H9 (cell line): Measurements from ENCODE around the gene DGKD. TPM values are rescaled to one million over a fixed set of nuclear protein-coding genes. Genes with fewer than 3 reads are reported as not detected.

Source experiments
- DNase-seq: peaks from one replicate; pipeline ENCODE4 v3.0.0-alpha.2; 2017
- H2AFZ ChIP-seq: one replicate; pipeline ENCODE4 v1.6.1; 2013; ENCODE audit warnings: mild to moderate bottlenecking, low read length, control low read depth, moderate library complexity
- H2AK5ac ChIP-seq: 2 replicates; pipeline ENCODE4 v1.6.1; 2013; ENCODE audit warnings: low read length, control low read depth, mixed read lengths; ENCODE audit not compliant: insufficient read length
- H2BK120ac ChIP-seq: one replicate; pipeline ENCODE4 v1.6.1; 2013; ENCODE audit warnings: low read depth, mild to moderate bottlenecking, low read length, control low read depth, inconsistent platforms; ENCODE audit not compliant: poor library complexity, severe bottlenecking
- H2BK12ac ChIP-seq: 2 replicates; pipeline ENCODE4 v1.6.1; 2013; ENCODE audit warnings: low read length, control low read depth, mixed read lengths, low read depth; ENCODE audit not compliant: insufficient read length
- H2BK15ac ChIP-seq: 2 replicates; pipeline ENCODE4 v1.6.1; 2013; ENCODE audit warnings: low read depth, low read length, control low read depth
- H2BK20ac ChIP-seq: one replicate; pipeline ENCODE4 v1.6.1; 2013; ENCODE audit warnings: low read depth, mild to moderate bottlenecking, low read length, control low read depth, inconsistent platforms; ENCODE audit not compliant: poor library complexity, severe bottlenecking
- H2BK5ac ChIP-seq: 2 replicates; pipeline ENCODE4 v1.6.1; 2013; ENCODE audit warnings: low read length, control low read depth, mixed read lengths; ENCODE audit not compliant: insufficient read length
- H3K14ac ChIP-seq: 2 replicates; pipeline ENCODE4 v1.6.1; 2013; ENCODE audit warnings: low read length, control low read depth; ENCODE audit not compliant: insufficient read depth
- H3K18ac ChIP-seq: 2 replicates; pipeline ENCODE4 v1.6.1; 2013; ENCODE audit warnings: low read depth, mild to moderate bottlenecking, mixed read lengths, low read length, control low read depth; ENCODE audit not compliant: insufficient read length
- H3K23ac ChIP-seq: 2 replicates; pipeline ENCODE4 v1.6.1; 2013; ENCODE audit warnings: low read length, control low read depth, mixed read lengths, low read depth; ENCODE audit not compliant: insufficient read length
- H3K23me2 ChIP-seq: 2 replicates; pipeline ENCODE4 v1.6.1; 2013; ENCODE audit warnings: low read depth, mild to moderate bottlenecking, mixed read lengths, low read length, control low read depth; ENCODE audit not compliant: insufficient read length, poor library complexity, severe bottlenecking
- H3K27ac ChIP-seq: 2 replicates; pipeline ENCODE4 v1.5.1; 2013; ENCODE audit warnings: low read length, control low read depth, mixed read lengths, low read depth; ENCODE audit not compliant: insufficient read length
- H3K27me3 ChIP-seq: 2 replicates; pipeline ENCODE4 v1.6.1; 2013; ENCODE audit warnings: low read length, control low read depth, inconsistent platforms; ENCODE audit not compliant: insufficient read depth
- H3K4ac ChIP-seq: 2 replicates; pipeline ENCODE4 v1.6.1; 2013; ENCODE audit warnings: low read depth, mild to moderate bottlenecking, control low read depth, inconsistent platforms, low read length, moderate library complexity
- H3K4me1 ChIP-seq: 2 replicates; pipeline ENCODE4 v1.6.1; 2013; ENCODE audit warnings: low read length, control low read depth, inconsistent platforms; ENCODE audit not compliant: insufficient read depth
- H3K4me2 ChIP-seq: 2 replicates; pipeline ENCODE4 v1.6.1; 2013; ENCODE audit warnings: low read length, control low read depth, mixed read lengths; ENCODE audit not compliant: insufficient read length, insufficient read depth
- H3K56ac ChIP-seq: 2 replicates; pipeline ENCODE4 v1.6.1; 2013; ENCODE audit warnings: low read depth, mild to moderate bottlenecking, mixed read lengths, low read length, control low read depth; ENCODE audit not compliant: insufficient read length
- H3K79me1 ChIP-seq: 2 replicates; pipeline ENCODE4 v1.6.1; 2013; ENCODE audit warnings: low read depth, mild to moderate bottlenecking, moderate library complexity, low read length, control low read depth, inconsistent platforms; ENCODE audit not compliant: insufficient read depth, poor library complexity, severe bottlenecking
- H3K79me2 ChIP-seq: 2 replicates; pipeline ENCODE4 v1.6.1; 2013; ENCODE audit warnings: low read length, control low read depth, inconsistent platforms; ENCODE audit not compliant: insufficient read depth
- H3K9ac ChIP-seq: 2 replicates; pipeline ENCODE4 v1.6.1; 2013; ENCODE audit warnings: low read length, control low read depth, mixed read lengths; ENCODE audit not compliant: insufficient read length; ENCODE audit errors: extremely low read depth
- H3K9me3 ChIP-seq: one replicate; pipeline ENCODE4 v1.6.1; 2013; ENCODE audit warnings: low read depth, low read length, inconsistent platforms; ENCODE audit not compliant: control insufficient read depth
- H3T11ph ChIP-seq: one replicate; pipeline ENCODE4 v1.6.1; 2013; ENCODE audit warnings: mild to moderate bottlenecking, low read length, control low read depth, inconsistent platforms
- H4K20me1 ChIP-seq: one replicate; pipeline ENCODE4 v1.6.1; 2013; ENCODE audit not compliant: control insufficient read depth, insufficient read length, insufficient read depth
- H4K5ac ChIP-seq: 2 replicates; pipeline ENCODE4 v1.6.1; 2013; ENCODE audit warnings: low read depth, mild to moderate bottlenecking, mixed read lengths, low read length, control low read depth; ENCODE audit not compliant: insufficient read length
- H4K8ac ChIP-seq: replicated peaks from 2 replicates; pipeline ENCODE4 v1.6.1; 2013; ENCODE audit warnings: low read length, control low read depth, mixed read lengths, low read depth; ENCODE audit not compliant: insufficient read length
- H4K91ac ChIP-seq: 2 replicates; pipeline ENCODE4 v1.6.1; 2013; ENCODE audit warnings: low read depth, mild to moderate bottlenecking, moderate library complexity, mixed read lengths, low read length, control low read depth; ENCODE audit not compliant: insufficient read length
- H3K27ac Mint-ChIP-seq, 3 experiments: 2 replicates in 2 of 3; 3 replicates in 1 of 3; pipeline ENCODE4 v1.8.0; 2020 to 2021; ENCODE audit warnings: mixed read lengths in 3 of 3, mild to moderate bottlenecking in 1 of 3, moderate library complexity in 1 of 3
- H3K27me3 Mint-ChIP-seq: 2 replicates; pipeline ENCODE4 v1.8.0; 2021; ENCODE audit warnings: low read depth, mild to moderate bottlenecking, moderate library complexity, mixed read lengths
- H3K36me3 Mint-ChIP-seq, 3 experiments: 2 replicates in 2 of 3; 3 replicates in 1 of 3; pipeline ENCODE4 v1.8.0; 2020 to 2021; ENCODE audit warnings: low read depth in 3 of 3, mixed read lengths in 3 of 3; ENCODE audit not compliant: insufficient read depth in 1 of 3
- H3K4me1 Mint-ChIP-seq, 2 experiments: 2 replicates each; pipeline ENCODE4 v1.8.0; 2020; ENCODE audit warnings: mixed read lengths in 2 of 2
- H3K4me3 Mint-ChIP-seq, 2 experiments: 2 replicates in 1 of 2; 3 replicates in 1 of 2; pipeline ENCODE4 v1.8.0; 2020 to 2021; ENCODE audit warnings: mild to moderate bottlenecking in 2 of 2, mixed read lengths in 2 of 2, moderate library complexity in 1 of 2
- H3K9me3 Mint-ChIP-seq, 2 experiments: 2 replicates in 1 of 2; 3 replicates in 1 of 2; pipeline ENCODE4 v1.8.0; 2020; ENCODE audit warnings: mild to moderate bottlenecking in 2 of 2, mixed read lengths in 2 of 2, moderate library complexity in 1 of 2
- WGBS: extraction: QIAGEN DNeasy Blood & Tissue Kit; methylation state at CpG from one replicate; pipeline ENCODE4 v1.1.7; 2013; ENCODE audit warnings: missing lambda C conversion rate, low lambda C conversion rate, mixed read lengths; ENCODE audit not compliant: insufficient read length; ENCODE audit errors: extremely low coverage; 5-methylcytosine and 5-hydroxymethylcytosine counted together
- total RNA-seq: library from RNA; stranded (reverse); gene quantifications from 2 replicates; pipeline ENCODE4 v1.2.1, GENCODE V29; 2021
- TF ChIP-seq, protein P1 (sequence below): fragments of 200-600 bp; sonication (generic); conservative IDR thresholded peaks from 3 replicates; pipeline ENCODE4 v1.8.0; 2021; ENCODE audit warnings: antibody characterized with exemption, mild to moderate bottlenecking

DGKD gene
- total RNA-seq, 1 experiment from 2014 or later: 20.7 TPM

GRCh38 chr2:233341296-233341695 lies 13.0 kb upstream of the DGKD start:
- H2BK5ac ChIP-seq: no peak overlapping the region
- no peaks in the 10 kb centered on the region for H3K4me1 ChIP-seq
- H3T11ph ChIP-seq: no peak overlapping the region
- H3K18ac ChIP-seq: no peak overlapping the region
- H3K79me1 ChIP-seq: no peaks in the 10 kb centered on the region
- no peaks in the 10 kb centered on the region for H4K20me1 ChIP-seq
- no peak overlapping the region for H2BK15ac ChIP-seq
- H2AK5ac ChIP-seq: no peak overlapping the region
- no peak overlapping the region for H3K23ac ChIP-seq
- H2BK12ac ChIP-seq: no peak overlapping the region
- 0 out of 4 replicates have a peak, but pooled peaks cover 3 to 4% of the 10 kb centered on the region in 2 experiments for H3K4me1 Mint-ChIP-seq
- H2BK120ac ChIP-seq: no peak overlapping the region
- H3K4me2 ChIP-seq: no peak overlapping the region
- H3K23me2 ChIP-seq: no peaks in the 10 kb centered on the region
- peaks cover 49% of the 10 kb centered on the region for H3K27me3 Mint-ChIP-seq
- H3K14ac ChIP-seq: no peak overlapping the region
- H3K9ac ChIP-seq: no peak overlapping the region
- no peak overlapping the region for H2BK20ac ChIP-seq
- H3K27me3 ChIP-seq: no peaks in the 10 kb centered on the region
- peaks cover 0 to 5% (median 0%) of the 10 kb centered on the region in 3 experiments; a peak in 1 of 7 replicates for H3K36me3 Mint-ChIP-seq
- H3K27ac ChIP-seq: no peak overlapping the region
- DNase-seq: no peak
- no peak overlapping the region for H3K56ac ChIP-seq
- WGBS: no CpG with 5 or more reads among the region's 3 CpGs
- no peak overlapping the region for H3K4ac ChIP-seq
- TF ChIP-seq, protein P1, sequence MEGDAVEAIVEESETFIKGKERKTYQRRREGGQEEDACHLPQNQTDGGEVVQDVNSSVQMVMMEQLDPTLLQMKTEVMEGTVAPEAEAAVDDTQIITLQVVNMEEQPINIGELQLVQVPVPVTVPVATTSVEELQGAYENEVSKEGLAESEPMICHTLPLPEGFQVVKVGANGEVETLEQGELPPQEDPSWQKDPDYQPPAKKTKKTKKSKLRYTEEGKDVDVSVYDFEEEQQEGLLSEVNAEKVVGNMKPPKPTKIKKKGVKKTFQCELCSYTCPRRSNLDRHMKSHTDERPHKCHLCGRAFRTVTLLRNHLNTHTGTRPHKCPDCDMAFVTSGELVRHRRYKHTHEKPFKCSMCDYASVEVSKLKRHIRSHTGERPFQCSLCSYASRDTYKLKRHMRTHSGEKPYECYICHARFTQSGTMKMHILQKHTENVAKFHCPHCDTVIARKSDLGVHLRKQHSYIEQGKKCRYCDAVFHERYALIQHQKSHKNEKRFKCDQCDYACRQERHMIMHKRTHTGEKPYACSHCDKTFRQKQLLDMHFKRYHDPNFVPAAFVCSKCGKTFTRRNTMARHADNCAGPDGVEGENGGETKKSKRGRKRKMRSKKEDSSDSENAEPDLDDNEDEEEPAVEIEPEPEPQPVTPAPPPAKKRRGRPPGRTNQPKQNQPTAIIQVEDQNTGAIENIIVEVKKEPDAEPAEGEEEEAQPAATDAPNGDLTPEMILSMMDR: no peak
- no peaks in the 10 kb centered on the region for H3K9me3 ChIP-seq
- H3K27ac Mint-ChIP-seq: no peak overlapping the region
- H4K5ac ChIP-seq: no peak overlapping the region
- no peak overlapping the region for H2AFZ ChIP-seq
- peaks cover 4 to 6% of the 10 kb centered on the region in 2 experiments; a peak in 3 of 5 replicates for H3K9me3 Mint-ChIP-seq
- H4K91ac ChIP-seq: no peak overlapping the region
- H3K4me3 Mint-ChIP-seq: no peak overlapping the region
- H4K8ac ChIP-seq: no peak overlapping the region
- no peaks in the 10 kb centered on the region for H3K79me2 ChIP-seq
